Neural progenitor cell (in vitro differentiated cells): ENCODE measurements around the gene TSHZ3.

Experiments used
- CTCF ChIP-seq: fragments of 200-600 bp; sonication (generic); IDR thresholded peaks from 2 replicates; pipeline ENCODE4 v1.5.1; 2017; ENCODE audit warnings: antibody characterized with exemption, mild to moderate bottlenecking
- EZH2 ChIP-seq: fragments of 200-600 bp; sonication (generic); IDR thresholded peaks from 2 replicates; pipeline ENCODE4 v1.6.1; 2017; ENCODE audit warnings: antibody characterized with exemption, mild to moderate bottlenecking, moderate library complexity
- EZH2phosphoT487 ChIP-seq: fragments of 200-600 bp; sonication (generic); IDR thresholded peaks from 2 replicates; pipeline ENCODE4 v1.6.1; 2017; ENCODE audit warnings: antibody characterized with exemption

DNA sequence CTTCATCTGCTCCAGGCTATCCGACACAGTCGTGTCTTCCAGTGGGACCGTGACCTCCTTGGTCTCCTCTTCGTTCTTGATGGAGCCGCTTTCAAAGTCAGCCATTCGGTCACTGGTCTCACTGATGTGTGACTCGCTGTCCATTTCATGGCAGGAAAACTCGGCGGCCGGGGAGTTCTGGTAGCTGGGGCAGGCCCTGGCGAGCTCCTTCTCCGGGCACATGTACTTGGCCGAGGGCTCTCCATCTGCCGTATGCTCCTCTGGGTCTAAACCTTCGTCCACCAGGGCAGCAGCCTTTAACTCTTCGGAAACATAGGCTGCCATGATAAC is 69.8 kb downstream of the TSHZ3 start:
- TF ChIP-seq CTCF (no peak), EZH2phosphoT487 (no peak), EZH2 (no peak)
